Stimulated activated CD4-positive, alpha-beta T cell treated with anti-CD3 and anti-CD28 coated beads, Interleukin-2, amount 100 ng/mL, for 48 hours (primary cell): ENCODE data around the gene DCXR.

Experiments
- DNase-seq, 2 donors: peaks; one replicate each; pipeline ENCODE4 v3.0.0-alpha.2; 2020

The DCXR gene

DNA sequence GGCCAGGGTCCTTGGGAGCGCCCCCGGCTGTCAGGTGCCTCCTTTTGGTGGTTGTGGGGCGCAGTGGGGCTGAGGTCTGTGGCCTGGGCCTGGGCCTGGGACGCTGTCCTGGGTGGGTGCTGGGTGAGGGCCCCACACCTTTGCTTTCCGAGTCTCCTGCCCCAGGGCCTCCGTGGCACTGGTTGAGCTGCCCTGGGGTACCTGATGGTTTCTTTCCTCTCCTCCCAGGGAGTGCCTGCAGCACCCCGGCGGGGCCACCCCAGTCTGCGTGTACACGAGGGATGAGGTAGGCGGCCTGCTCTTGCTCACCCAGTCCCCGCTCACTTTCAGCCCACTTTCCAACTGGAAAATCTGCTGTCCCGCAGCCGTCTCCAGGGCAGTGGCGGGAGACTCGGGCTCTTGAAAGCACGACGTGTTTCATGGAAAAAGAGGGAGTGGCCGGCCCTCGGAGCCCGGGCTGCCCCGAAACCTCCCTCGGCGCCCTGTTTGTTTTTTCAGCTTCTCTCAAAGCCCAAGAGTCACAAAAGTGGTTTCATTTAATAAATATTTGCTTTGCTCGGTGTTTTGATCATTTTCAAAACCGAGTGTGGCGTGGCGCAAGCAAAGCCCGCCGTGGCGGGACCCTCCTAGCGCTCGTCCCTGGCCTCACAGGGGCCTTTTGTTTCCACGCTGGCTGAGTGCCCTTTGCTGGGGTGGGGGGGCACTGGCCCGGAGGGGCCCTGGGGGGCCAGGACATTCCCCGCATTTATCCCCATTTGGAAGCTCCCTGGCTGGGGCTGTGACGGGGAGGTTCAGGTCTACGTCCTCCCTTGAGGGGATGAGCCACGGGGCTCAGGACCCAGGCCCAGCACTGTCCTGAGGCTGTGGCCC is 42.7 kb downstream of the DCXR start:
- no peak for DNase-seq

DNA sequence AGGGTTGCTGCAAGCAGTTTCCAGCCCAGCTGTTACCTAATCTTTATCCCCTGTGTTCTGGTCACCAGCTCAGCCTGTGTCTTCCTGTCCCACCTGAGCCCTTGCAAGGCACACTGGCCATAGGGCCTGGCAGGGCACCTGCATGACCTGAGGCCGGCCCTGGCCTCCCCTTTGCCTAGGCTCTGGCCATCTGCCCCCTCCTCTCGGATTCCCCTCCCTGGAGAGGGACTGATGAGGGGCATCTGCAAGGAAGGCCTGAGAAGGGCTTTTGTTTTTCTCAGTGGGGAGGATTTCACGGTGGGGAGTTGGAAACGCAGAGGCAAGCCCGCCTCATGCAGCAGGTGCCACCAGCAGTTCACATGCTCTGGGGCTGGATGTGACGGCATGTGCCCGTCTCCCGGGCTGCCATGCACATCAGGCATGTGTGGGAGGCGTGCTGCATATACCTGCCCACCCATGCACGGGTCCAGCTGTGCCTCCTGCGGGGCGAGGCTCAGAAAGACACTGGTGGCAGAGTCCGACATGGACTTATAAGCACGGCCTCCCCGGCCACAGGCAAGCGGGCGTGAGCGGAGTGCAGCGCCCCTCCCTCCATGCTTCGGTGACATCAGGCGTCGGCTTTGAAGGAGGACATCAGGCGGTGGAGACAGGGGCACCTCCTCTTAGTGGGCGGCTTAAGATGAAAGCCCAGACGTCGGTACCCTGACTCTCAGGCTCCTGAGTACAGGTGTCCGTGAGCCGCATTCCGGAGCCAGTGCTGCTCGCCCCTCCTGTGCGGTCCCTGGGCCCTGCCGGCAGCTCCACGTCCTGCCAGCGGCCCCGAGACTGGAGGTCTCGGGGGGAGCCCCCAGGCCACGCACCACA is 43.5 kb downstream of the DCXR start:
- no peak for DNase-seq

DNA sequence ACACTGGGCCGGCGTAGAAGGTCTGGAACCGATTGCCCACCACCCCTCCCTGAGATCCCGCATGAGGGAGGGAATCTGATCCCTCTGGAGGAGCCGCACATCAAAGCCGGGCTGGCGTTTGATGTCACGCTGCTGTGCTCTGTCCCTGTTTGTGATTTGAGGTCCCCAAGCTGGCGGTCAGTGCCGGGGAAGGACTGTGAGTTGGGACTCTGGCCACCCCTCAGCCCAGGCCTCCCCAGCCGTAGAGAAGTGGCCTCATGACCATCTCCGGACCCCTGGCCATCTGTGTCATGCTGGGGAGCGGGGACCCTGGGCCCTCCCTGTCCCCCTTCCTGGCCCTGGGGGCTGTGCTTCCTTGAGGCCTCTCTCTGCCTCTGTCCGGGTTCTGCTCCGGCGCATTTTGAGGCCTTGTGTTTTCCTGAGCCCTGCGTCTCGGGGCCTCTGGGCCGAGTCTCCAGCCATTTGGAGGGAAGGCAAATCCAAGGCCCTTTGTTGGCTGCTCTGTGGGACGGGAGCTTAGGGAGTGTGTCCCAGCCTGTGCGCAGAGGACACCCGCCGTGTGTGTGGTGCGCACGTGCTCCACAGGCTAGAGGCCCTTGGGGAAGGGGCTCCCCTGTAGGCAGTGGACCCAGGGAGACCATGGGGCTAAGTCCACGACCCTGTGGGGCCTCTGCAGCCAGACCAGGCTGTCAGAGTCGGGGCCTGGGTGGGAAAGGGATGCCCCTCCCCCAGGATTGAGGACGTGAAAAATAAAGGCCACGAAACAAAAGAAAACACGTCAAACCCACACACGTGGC is 45.0 kb downstream of the DCXR start:
- no peak for DNase-seq

DNA sequence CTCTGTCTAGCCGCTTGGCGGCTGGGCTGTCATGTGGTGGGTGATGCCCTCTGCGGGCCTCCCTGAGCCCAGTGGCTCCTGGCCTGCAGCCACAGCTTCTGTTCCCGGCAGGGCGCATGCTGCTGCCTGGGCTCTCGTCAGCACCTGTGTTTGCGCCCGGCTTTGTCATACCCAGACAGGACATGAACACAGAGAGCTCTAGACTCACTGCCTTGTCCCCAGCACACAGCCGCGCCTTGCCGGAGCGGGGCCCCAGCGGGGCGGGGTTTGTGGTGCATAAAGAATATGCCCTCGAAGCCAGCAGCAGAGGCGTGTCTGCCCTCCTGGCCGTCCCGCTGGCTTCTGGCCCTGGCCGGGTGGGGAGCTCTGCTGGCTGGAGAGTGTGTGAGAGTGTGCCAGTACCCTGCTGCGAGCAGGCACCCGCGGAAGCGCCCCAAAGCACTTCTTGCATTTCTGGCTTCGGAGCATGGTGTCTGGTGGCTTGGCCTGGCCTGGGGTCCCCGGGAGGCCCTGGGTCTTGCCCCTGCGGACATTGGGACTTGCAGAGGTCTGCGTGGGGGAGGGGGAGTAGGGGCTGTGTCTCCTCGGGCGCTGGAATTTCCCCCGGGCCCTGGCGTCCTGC is 45.7 kb downstream of the DCXR start:
- no peak for DNase-seq

DNA sequence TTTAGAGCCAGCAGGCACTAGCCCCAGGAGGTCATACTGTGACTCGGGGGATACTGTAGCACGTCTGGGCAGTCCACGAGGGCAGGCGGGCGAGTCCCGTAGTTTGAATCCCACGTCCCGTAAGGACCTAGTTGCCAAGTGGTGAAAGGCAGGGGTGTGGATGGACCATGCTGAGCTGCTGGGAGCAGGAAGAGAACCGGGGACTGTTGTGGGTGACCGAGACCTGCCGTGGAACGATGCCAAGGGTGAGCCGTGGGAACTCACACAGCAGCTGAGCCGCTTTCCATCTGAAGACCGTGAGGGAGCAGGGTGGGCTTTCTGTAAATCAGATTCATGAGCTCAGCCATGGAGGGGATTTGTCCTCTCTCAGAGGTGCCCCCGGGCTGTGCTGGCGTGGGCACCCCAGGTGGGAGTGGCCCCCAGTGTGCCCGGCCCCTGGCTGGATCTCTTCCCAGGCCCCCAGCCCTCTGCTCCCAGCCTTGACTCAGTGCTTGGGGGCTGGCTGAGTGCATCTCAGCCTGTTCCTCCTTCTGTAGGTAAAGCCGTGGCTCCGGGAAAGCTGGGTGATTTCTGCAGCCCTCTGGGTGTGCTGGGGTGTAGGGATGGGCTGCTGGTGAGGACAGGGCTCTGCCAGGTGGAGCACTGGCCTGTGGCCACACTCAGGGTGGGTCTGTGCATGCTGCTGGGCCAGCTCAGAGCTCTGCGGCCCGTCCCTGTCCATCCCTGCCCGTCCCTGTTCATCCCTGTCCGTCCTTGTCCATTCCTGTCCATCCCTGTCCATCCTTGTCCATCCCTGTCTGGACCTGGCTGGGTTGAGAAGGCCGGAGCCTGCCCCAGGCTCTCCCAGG is 46.4 kb downstream of the DCXR start:
- DNase-seq: no peak

DNA sequence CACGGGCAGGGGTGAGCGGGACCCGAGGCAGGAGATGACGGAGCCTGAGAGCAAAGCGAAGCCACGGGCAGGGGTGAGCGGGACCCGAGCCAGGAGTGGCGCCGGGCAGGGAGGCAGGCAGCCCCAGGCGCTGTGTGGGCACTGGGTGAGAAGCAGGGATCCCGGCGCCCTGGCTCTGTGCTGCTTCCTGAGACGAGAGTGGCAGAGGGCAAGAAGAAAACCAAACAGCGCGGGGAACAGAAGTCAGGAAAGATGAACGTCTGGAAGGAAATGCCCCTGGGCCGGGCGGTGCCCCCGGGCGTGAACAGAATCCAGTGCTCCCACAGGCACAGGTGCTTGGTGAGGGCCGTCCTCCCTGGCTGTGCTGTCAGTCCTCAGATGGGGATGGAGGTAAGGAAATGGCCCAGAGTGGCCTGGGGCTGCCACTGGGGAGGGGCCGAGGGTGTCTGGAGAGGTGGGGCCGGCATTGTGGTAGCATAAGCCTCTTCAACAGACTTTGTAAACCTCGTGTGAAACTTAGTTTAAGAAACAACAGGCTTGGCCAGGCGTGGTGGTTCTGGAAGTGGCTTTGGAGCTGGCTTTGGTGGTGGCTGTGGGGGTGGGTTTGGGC is 50.2 kb downstream of the DCXR start:
- no peak for DNase-seq

DNA sequence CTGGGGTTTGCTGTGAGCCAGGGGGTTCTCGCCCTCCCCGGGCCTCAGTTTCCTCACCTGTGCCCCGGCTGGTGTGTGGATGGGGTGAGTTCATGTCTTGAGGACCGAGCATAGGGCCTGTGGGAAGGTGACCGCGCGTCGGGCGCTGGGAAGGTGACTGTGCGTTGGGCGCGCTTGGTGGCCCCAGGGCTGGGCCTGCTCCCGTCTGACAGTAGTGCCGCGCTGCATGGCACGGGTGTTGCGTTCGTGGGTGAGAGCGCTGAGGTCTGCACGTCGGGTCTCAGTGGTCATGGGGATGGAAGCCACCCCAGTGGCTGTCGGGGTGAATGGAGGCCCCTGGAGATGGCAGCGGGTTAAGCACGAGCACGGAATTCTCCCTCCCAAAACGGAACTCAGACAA is 50.9 kb downstream of the DCXR start:
- DNase-seq: no peak
